Measurements from ENCODE around the gene CLSTN3.

The CLSTN3 gene

DNA sequence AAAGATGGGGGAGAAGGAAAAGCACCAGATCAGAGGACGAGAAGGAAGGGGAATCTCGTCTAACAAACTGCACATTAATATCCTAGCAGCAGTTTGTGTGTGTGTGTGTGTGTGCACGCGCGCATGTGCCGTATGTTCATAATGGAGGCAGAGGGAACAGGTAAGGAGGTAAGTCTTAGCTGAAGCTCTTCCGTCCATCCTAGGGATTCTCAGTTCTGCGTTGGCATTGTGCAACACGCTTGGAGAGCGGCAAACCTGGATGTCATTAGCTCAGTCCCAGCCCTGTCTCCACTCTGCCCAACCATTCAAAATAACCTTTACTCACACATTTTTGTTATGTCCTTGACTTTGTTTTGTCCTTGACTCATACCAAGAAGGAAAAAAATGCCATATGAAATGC, 36.3 kb upstream of the CLSTN3 start:
- TF ChIP-seq, protein P1, sequence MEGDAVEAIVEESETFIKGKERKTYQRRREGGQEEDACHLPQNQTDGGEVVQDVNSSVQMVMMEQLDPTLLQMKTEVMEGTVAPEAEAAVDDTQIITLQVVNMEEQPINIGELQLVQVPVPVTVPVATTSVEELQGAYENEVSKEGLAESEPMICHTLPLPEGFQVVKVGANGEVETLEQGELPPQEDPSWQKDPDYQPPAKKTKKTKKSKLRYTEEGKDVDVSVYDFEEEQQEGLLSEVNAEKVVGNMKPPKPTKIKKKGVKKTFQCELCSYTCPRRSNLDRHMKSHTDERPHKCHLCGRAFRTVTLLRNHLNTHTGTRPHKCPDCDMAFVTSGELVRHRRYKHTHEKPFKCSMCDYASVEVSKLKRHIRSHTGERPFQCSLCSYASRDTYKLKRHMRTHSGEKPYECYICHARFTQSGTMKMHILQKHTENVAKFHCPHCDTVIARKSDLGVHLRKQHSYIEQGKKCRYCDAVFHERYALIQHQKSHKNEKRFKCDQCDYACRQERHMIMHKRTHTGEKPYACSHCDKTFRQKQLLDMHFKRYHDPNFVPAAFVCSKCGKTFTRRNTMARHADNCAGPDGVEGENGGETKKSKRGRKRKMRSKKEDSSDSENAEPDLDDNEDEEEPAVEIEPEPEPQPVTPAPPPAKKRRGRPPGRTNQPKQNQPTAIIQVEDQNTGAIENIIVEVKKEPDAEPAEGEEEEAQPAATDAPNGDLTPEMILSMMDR (IDR thresholded peaks at IDR 0.05; ENCODE audit: insufficient read depth, low read length, missing control alignments): no peak
- no peak for DNase-seq (ENCODE audit: low read depth, low spot score)
- H3K4me3 ChIP-seq (ENCODE audit: low read depth, low read length): no peak overlapping the region
- ChIA-PET CTCF (interaction anchor here (0.6 to 7.9 kb wide), 16 partner anchors 8 to 144 kb away, joined by 3 to 127 read pairs (median 9); partner anchors contain the start of genes C1RL, C1S and LPCAT3), POLR2A (interaction anchor here (0.8 to 1.1 kb wide), 2 partner anchors 9 to 150 kb away, joined by 3 to 4 read pairs; partner anchors contain the start of genes C12orf57 and RNU7-1)

DNA sequence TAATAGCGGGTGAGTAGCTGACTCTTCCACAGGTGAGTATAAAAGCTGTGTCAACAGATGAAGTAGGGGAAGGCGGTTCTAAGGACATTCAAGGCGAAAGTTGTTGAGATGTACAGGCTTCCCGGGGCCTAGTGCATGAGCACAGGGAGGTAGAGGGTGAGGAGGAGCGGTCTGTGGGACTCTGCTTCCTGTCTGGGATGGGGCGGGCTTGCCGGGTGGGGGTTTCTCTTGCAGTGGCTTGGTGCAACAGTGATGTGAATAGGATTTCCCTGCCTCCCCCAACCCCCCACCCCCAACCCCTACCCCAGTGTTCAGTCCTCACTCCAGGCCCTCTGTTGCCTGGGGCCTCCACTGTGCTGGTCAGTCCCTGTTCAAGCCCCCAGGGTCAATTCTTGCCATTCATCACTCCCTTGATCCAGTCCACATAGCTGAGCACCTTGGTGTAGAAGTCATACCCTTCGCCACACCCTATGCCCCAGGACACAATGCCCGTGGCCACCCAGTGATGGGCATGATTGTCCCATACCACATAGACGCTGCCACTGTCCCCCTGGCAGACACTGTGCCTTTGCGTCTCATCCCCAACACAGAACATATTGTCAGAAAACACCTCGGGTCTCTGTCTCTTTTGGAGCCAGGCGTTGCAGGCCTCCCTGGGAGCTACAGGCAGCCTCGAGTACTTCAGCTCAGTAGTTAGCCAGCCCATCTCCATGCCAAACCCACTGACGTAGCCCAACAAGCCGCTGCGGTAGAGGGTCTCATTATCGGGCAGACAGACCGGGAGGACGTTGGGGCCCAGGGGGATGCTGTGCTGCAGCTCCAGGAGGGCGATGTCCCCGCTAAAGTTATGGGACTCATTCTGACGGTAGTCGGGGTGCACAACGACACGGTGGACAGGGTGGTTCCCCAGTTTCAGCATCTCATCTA, 33.9 kb upstream of the CLSTN3 start:
- H3K4me3 ChIP-seq (ENCODE audit: low read depth, low read length): no peak overlapping the region
- no peak for DNase-seq (ENCODE audit: low read depth, low spot score)
- ChIA-PET CTCF (interaction anchor here (1.1 to 7.9 kb wide), 6 partner anchors 9 to 78 kb away, joined by 3 to 127 read pairs (median 8); partner anchors contain the start of genes C1RL, C1S and LPCAT3), POLR2A (no interaction called here)
- TF ChIP-seq, protein P1 (IDR thresholded peaks at IDR 0.05; ENCODE audit: insufficient read depth, low read length, missing control alignments): no peak

DNA sequence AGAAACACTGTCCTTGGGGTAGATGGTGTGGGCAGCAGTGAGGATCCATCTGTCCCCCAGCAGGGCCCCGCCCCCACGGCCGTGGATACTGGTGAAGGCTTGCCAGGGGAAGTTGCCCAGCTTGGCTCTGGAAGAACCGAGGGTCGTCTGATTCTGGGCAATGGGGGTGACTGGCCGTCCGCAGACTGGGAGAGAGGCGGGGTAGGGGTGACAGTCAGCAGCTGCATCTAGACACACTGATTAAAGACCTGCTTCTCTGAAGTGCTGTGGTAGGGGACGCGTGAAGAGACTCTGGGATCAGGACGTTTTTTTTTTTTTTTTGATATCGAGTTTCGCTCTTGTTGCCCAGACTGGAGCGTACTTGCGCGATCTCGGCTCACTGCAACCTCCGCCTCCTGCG, 33.2 kb upstream of the CLSTN3 start:
- CTCF ChIA-PET: interaction anchor here (1.7 to 7.9 kb wide), 3 partner anchors 11 to 36 kb away, joined by 11 to 127 read pairs (median 96); partner anchors contain the start of genes C1RL and C1S
- no peak overlapping the region for H3K4me3 ChIP-seq (ENCODE audit: low read depth, low read length)
- no peak for DNase-seq (ENCODE audit: low read depth, low spot score)
- POLR2A ChIA-PET: no interaction called here
- TF ChIP-seq, protein P1 (IDR thresholded peaks at IDR 0.05; ENCODE audit: insufficient read depth, low read length, missing control alignments): no peak

DNA sequence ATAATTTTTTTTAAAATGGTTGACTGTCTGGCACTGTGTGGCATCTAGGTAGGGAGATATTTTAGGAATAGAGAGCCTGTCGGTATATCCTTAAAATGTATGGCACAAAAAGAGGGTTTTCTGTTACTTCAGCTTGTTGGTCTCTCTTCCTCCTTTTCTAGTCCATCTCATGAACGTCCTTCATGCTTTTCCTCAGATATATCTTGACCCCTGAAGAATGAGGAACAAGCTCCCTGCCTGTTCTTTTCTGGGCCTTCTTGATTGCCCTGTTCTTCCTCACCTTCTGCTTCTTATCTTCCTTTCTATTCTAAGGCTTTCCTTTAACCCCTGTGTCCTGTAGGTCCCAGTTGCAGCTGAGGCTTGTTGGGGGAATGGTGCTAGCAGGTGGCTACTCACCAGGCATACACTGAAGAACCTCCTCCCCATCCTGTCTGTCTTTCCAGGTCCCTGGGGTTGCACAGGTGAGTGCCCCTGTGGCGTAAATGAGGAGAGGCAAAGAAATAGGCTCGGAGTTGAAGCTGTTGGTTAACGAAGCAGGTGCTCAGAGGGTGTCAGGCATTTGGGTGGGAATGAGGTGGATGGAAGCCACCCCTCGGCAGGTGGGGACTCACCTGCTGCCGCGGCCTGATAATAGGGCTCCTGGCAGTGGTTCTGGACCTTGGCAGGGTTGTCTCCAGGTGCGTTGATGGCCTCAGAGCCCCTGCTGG, 30.7 kb upstream of the CLSTN3 start:
- TF ChIP-seq, protein P1 (IDR thresholded peaks at IDR 0.05; ENCODE audit: insufficient read depth, low read length, missing control alignments): no peak
- CTCF ChIA-PET: interaction anchor here (0.8 to 6.4 kb wide), 4 partner anchors 9 to 39 kb away, joined by 3 to 63 read pairs (median 5); partner anchors contain the start of genes C1RL and C1S
- H3K4me3 ChIP-seq (ENCODE audit: low read depth, low read length): no peak overlapping the region
- no peak for DNase-seq (ENCODE audit: low read depth, low spot score)
- POLR2A ChIA-PET: no interaction called here

DNA sequence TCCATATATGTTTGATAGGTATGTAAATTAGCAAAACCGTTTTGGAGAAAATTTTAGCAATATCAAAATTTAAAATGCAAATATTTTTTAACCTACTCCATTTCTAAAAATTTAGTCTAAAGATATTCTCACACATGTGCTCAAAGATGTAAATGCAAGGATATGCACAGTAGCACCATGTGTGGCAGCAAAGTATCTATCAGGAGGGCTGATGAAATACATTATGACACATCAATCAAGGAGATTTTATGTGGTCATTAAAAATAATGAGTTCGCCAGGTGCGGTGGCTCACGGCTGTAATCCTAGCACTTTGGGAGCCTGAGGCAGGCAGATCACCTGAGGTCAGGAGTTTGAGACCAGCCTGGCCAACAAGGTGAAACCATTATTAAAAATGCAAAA, 29.9 kb upstream of the CLSTN3 start:
- CTCF ChIA-PET: interaction anchor here (6.4 kb wide), 1 partner anchor 12 kb away, joined by 63 read pairs; no protein-coding TSS in a partner anchor
- no peak for DNase-seq (ENCODE audit: low read depth, low spot score)
- POLR2A ChIA-PET: no interaction called here
- no peak overlapping the region for H3K4me3 ChIP-seq (ENCODE audit: low read depth, low read length)
- TF ChIP-seq, protein P1 (IDR thresholded peaks at IDR 0.05; ENCODE audit: insufficient read depth, low read length, missing control alignments): no peak
